H1 (cell line): ENCODE data around the gene TSEN54. TPM values are rescaled to one million over a fixed set of nuclear protein-coding genes. Genes with fewer than 3 reads are reported as not detected.

ENCODE experiments used
- CTCF ChIA-PET: fragments of 300-600 bp; sonication (Branson Sonifier 250); formaldehyde crosslinking; loops from one replicate; lab custom pipeline; 2021; ENCODE audit not compliant: partially characterized antibody; lab: Charles Lee
- POLR2A ChIA-PET: fragments of 300-600 bp; sonication (Branson Sonifier 250); formaldehyde crosslinking; loops from one replicate; lab custom pipeline; 2021; ENCODE audit warnings: inconsistent platforms; ENCODE audit not compliant: partially characterized antibody; lab: Charles Lee
- DNase-seq, 2 experiments: peaks; one replicate each; pipeline versions ENCODE4 v3.0.0 to v3.0.0-alpha.2; 2010 to 2022; ENCODE audit warnings: low spot score in 2 of 2, low read depth in 1 of 2, mixed read lengths in 1 of 2
- FAIRE-seq: peaks from 2 replicates; lab custom pipeline; 2011; peaks lifted over from hg19 to GRCh38; lab: Jason Lieb, UNC
- H2AFZ ChIP-seq: 2 replicates; pipeline ENCODE4 v1.8.1; 2012; ENCODE audit warnings: low read length, inconsistent platforms
- H2AK5ac ChIP-seq: 2 replicates; pipeline ENCODE4 v1.6.1; 2013; ENCODE audit warnings: low read depth, low read length
- H2BK120ac ChIP-seq: replicated peaks from 2 replicates; pipeline ENCODE3; 2013; ENCODE audit warnings: low read depth, low read length, inconsistent platforms
- H2BK12ac ChIP-seq: 2 replicates; pipeline ENCODE4 v1.6.1; 2013; ENCODE audit warnings: low read depth, low read length
- H2BK15ac ChIP-seq: 2 replicates; pipeline ENCODE4 v1.6.1; 2013; ENCODE audit warnings: low read length
- H2BK20ac ChIP-seq: 2 replicates; pipeline ENCODE4 v1.6.1; 2013; ENCODE audit warnings: low read length
- H2BK5ac ChIP-seq: 2 replicates; pipeline ENCODE4 v1.6.1; 2013; ENCODE audit warnings: low read depth, low read length
- H3K14ac ChIP-seq: 2 replicates; pipeline ENCODE4 v1.6.1; 2013; ENCODE audit warnings: inconsistent platforms; ENCODE audit not compliant: insufficient read length
- H3K18ac ChIP-seq: 2 replicates; pipeline ENCODE4 v1.6.1; 2013; ENCODE audit warnings: low read length; ENCODE audit errors: extremely low read depth
- H3K23ac ChIP-seq: 2 replicates; pipeline ENCODE4 v1.6.1; 2013; ENCODE audit warnings: inconsistent platforms; ENCODE audit not compliant: insufficient read length
- H3K23me2 ChIP-seq: 2 replicates; pipeline ENCODE4 v1.6.1; 2013; ENCODE audit warnings: low read depth, low read length
- H3K27ac ChIP-seq: 2 replicates; pipeline ENCODE4 v1.6.1; 2011; ENCODE audit warnings: low read depth, low read length, inconsistent platforms
- H3K27me3 ChIP-seq, 4 experiments: replicated peaks in 1 of 4; 1 replicate in 1 of 4; 2 replicates in 3 of 4; pipeline versions ENCODE4 v1.6.1 to v1.8.1; 2011 to 2013; ENCODE audit warnings: low read length in 3 of 4, mild to moderate bottlenecking in 3 of 4, inconsistent platforms in 2 of 4, mixed read lengths in 2 of 4, moderate library complexity in 1 of 4; ENCODE audit not compliant: control insufficient read depth in 3 of 4, insufficient read depth in 3 of 4; ENCODE audit errors: extremely low read depth in 1 of 4
- H3K36me3 ChIP-seq, 4 experiments: 2 replicates each; pipeline versions ENCODE4 v1.6.1 to v1.8.1; 2011 to 2013; ENCODE audit warnings: mild to moderate bottlenecking in 4 of 4, low read length in 3 of 4, moderate library complexity in 2 of 4, control low read depth in 1 of 4, inconsistent platforms in 1 of 4; ENCODE audit not compliant: insufficient read depth in 4 of 4, control insufficient read depth in 2 of 4
- H3K4ac ChIP-seq: replicated peaks from 2 replicates; pipeline ENCODE3; 2013; ENCODE audit warnings: low read length, low read depth, mixed read lengths, inconsistent platforms; ENCODE audit not compliant: insufficient read length
- H3K4me1 ChIP-seq, 4 experiments: replicated peaks in 1 of 4; 1 replicate in 1 of 4; 2 replicates in 3 of 4; pipeline versions ENCODE4 v1.6.1 to v1.8.1; 2011 to 2013; ENCODE audit warnings: low read length in 3 of 4, inconsistent platforms in 2 of 4, mixed read lengths in 1 of 4; ENCODE audit not compliant: insufficient read depth in 4 of 4, control insufficient read depth in 3 of 4
- H3K4me2 ChIP-seq, 2 experiments: 2 replicates each; pipeline versions ENCODE4 v1.6.1 to v1.8.1; 2011 to 2013; ENCODE audit warnings: low read depth in 2 of 2, low read length in 2 of 2, control low read depth in 1 of 2, inconsistent platforms in 1 of 2, mild to moderate bottlenecking in 1 of 2; ENCODE audit not compliant: insufficient read depth in 1 of 2
- H3K4me3 ChIP-seq, 4 experiments: fragments of 200-600, 300-600 bp in 1 of 4; sonication (generic), shearing (Covaris generic), sonication (Bioruptor Twin) in 1 of 4; 2 replicates each; pipeline versions ENCODE4 v1.5.1 to v1.8.1; 2011 to 2016; ENCODE audit warnings: low read length in 4 of 4, low read depth in 3 of 4, control low read depth in 2 of 4, inconsistent platforms in 2 of 4, mild to moderate bottlenecking in 2 of 4, mixed read lengths in 1 of 4, moderate library complexity in 1 of 4; ENCODE audit not compliant: insufficient read depth in 2 of 4; ENCODE audit errors: extremely low read depth in 1 of 4
- H3K56ac ChIP-seq: replicated peaks from 2 replicates; pipeline ENCODE3; 2013; ENCODE audit warnings: low read depth, mild to moderate bottlenecking, mixed read lengths, low read length, inconsistent platforms; ENCODE audit not compliant: insufficient read length
- H3K79me1 ChIP-seq: 2 replicates; pipeline ENCODE4 v1.6.1; 2013; ENCODE audit warnings: low read depth, low read length, control low read depth
- H3K79me2 ChIP-seq, 2 experiments: 2 replicates each; pipeline versions ENCODE4 v1.6.1 to v1.8.1; 2012 to 2013; ENCODE audit warnings: low read length in 2 of 2, mild to moderate bottlenecking in 2 of 2, inconsistent platforms in 1 of 2; ENCODE audit not compliant: insufficient read depth in 2 of 2, control insufficient read depth in 1 of 2
- H3K9ac ChIP-seq, 4 experiments: replicated peaks in 1 of 4; 1 replicate in 1 of 4; 2 replicates in 3 of 4; pipeline versions ENCODE4 v1.6.1 to v1.8.1; 2011 to 2013; ENCODE audit warnings: low read depth in 3 of 4, low read length in 3 of 4, control low read depth in 2 of 4, mild to moderate bottlenecking in 2 of 4, moderate library complexity in 2 of 4, inconsistent platforms in 1 of 4; ENCODE audit errors: extremely low read depth in 1 of 4
- H3K9me3 ChIP-seq, 2 experiments: 2 replicates each; pipeline versions ENCODE4 v1.6.1 to v1.8.1; 2012 to 2013; ENCODE audit warnings: mild to moderate bottlenecking in 2 of 2, moderate library complexity in 2 of 2, control low read depth in 1 of 2, inconsistent platforms in 1 of 2, low read depth in 1 of 2, low read length in 1 of 2, mixed read lengths in 1 of 2; ENCODE audit not compliant: insufficient read depth in 2 of 2
- H4K20me1 ChIP-seq, 2 experiments: replicated peaks in 1 of 2; 2 replicates each; pipeline versions ENCODE3 to v1.8.1; 2011 to 2013; ENCODE audit warnings: inconsistent platforms in 2 of 2, low read length in 2 of 2, mild to moderate bottlenecking in 1 of 2; ENCODE audit not compliant: insufficient read depth in 2 of 2, control insufficient read depth in 1 of 2
- H4K5ac ChIP-seq: 2 replicates; pipeline ENCODE4 v1.6.1; 2013; ENCODE audit warnings: low read length, low read depth, mixed read lengths, inconsistent platforms; ENCODE audit not compliant: insufficient read length
- H4K8ac ChIP-seq: 2 replicates; pipeline ENCODE4 v1.8.0; 2013; ENCODE audit warnings: mild to moderate bottlenecking, moderate library complexity, low read length, inconsistent platforms; ENCODE audit not compliant: insufficient read depth; ENCODE audit errors: extremely low read depth
- H4K91ac ChIP-seq: replicated peaks from 2 replicates; pipeline ENCODE3; 2013; ENCODE audit warnings: low read length, mixed read lengths, inconsistent platforms; ENCODE audit not compliant: insufficient read length
- BCL11A ChIP-seq, 2 experiments: IDR thresholded peaks; one replicate each; pipeline ENCODE4 v1.6.1; 2011; ENCODE audit warnings: low read depth in 2 of 2, low read length in 2 of 2, mild to moderate bottlenecking in 2 of 2
- BRCA1 ChIP-seq: IDR thresholded peaks from 2 replicates; pipeline ENCODE4 v1.6.1; 2012; ENCODE audit warnings: low read depth, low read length, improper control_type of control experiment
- NANOG ChIP-seq: IDR thresholded peaks from 2 replicates; pipeline ENCODE4 v1.6.1; 2011; ENCODE audit warnings: low read length, low read depth, mild to moderate bottlenecking, inconsistent platforms; ENCODE audit not compliant: insufficient read depth, poor library complexity, severe bottlenecking
- POLR2AphosphoS5 ChIP-seq: IDR thresholded peaks from 2 replicates; pipeline ENCODE4 v1.6.1; 2011; ENCODE audit warnings: low read depth, low read length
- RFX5 ChIP-seq: IDR thresholded peaks from 2 replicates; pipeline ENCODE4 v1.6.1; 2011; ENCODE audit warnings: low read depth, low read length, improper control_type of control experiment, borderline replicate concordance
- SIN3A ChIP-seq, 2 experiments: IDR thresholded peaks in 1 of 2; conservative IDR thresholded peaks in 1 of 2; 2 replicates each; pipeline ENCODE4 v1.6.1; 2011 to 2012; ENCODE audit warnings: low read length in 2 of 2, improper control_type of control experiment in 1 of 2, low read depth in 1 of 2, mild to moderate bottlenecking in 1 of 2
- SIX5 ChIP-seq: IDR thresholded peaks from 2 replicates; pipeline ENCODE4 v1.6.1; 2011; ENCODE audit warnings: mild to moderate bottlenecking, low read depth, low read length
- SP4 ChIP-seq: IDR thresholded peaks from 2 replicates; pipeline ENCODE4 v1.6.1; 2012; ENCODE audit warnings: low read length, inconsistent platforms
- WGBS, 2 experiments: shearing (Covaris generic) in 1 of 2; methylation state at CpG; one replicate each; pipeline versions ENCODE4 v1.1.6 to v1.1.7; 2013 to 2015; ENCODE audit warnings: low lambda C conversion rate in 2 of 2, mixed read lengths in 2 of 2, inconsistent platforms in 1 of 2, low coverage in 1 of 2, missing lambda C conversion rate in 1 of 2; ENCODE audit not compliant: insufficient replicate concordance in 2 of 2, insufficient coverage in 1 of 2, insufficient read length in 1 of 2; ENCODE audit errors: extremely low coverage in 1 of 2, missing lambda C conversion rate in 1 of 2; 5-methylcytosine and 5-hydroxymethylcytosine counted together
- polyA plus RNA-seq, 7 experiments: library from polyadenylated mRNA; depleted of rRNA in 3 of 7; stranded (reverse) in 5 of 7; unstranded in 2 of 7; fragments of >200 nt in 5 of 7; fragments of 200-250 nt in 2 of 7; gene quantifications; 1 replicate in 5 of 7; 2 replicates in 1 of 7; 4 replicates in 1 of 7; pipeline versions ENCODE4 v1.2.1 to v1.2.3, GENCODE V29; 2011 to 2013; ENCODE audit warnings: missing spikeins in 2 of 7, mixed read lengths in 2 of 7
- total RNA-seq: library from RNA; stranded (reverse); fragmentation: NEBNext Ultra II Directional; extraction: Animal tissue kit (Norgen Biotek cat#: 25700); gene quantifications from 2 replicates; pipeline ENCODE4 v1.2.1, GENCODE V29; 2021
- TF ChIP-seq, protein P1 (sequence below): IDR thresholded peaks from 2 replicates; pipeline ENCODE4 v1.6.1; 2011; ENCODE audit warnings: low read depth, mild to moderate bottlenecking, low read length; ENCODE audit not compliant: insufficient read depth
- TF ChIP-seq, protein P2 (sequence below), 3 experiments: IDR thresholded peaks; 1 replicate in 2 of 3; 2 replicates in 1 of 3; pipeline versions ENCODE4 v1.5.1 to v1.6.1; 2011; ENCODE audit warnings: low read length in 3 of 3, mild to moderate bottlenecking in 3 of 3, inconsistent platforms in 2 of 3, low read depth in 1 of 3, moderate library complexity in 1 of 3; ENCODE audit not compliant: insufficient read depth in 1 of 3; ENCODE audit errors: control extremely low read depth in 1 of 3

The TSEN54 gene
- total and polyA plus RNA-seq, 2 of the 8 experiments (the other 6 are each of a cell fraction or from before 2014, with no cell fraction given) = 43.6 to 60.3 TPM

DNA sequence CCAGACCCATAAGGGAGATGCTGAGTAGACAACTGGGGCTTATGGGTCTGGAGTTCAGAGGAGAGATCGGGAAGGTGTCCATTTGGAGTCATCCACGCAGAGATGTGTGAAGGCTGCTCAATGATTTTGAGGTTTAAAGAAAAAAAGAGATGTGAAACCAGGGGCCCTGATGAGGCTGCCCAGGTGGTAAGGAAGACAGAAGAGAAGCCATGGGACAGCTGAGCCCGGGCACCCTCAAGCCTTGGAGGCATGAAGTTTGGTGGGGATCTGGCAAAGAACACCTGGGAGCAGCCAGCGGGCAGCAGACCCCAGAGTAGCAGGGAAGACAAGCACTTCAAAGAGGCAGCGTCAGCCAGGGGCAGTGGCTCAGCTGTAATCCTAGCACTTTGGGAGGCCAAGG is 50.5 kb downstream of the TSEN54 start:
- Histone ChIP-seq H2BK20ac (no peak overlapping the region), H4K8ac (no peak overlapping the region), H3K23me2 (no peaks in the 10 kb centered on the region), H3K27me3 (no peaks in the 10 kb centered on the region), H3K9me3 (no peaks in the 10 kb centered on the region), H3K27ac (no peak overlapping the region), H3K4me3 (no peak overlapping the region), H2AK5ac (no peak overlapping the region), H3K4me1 (no peaks in the 10 kb centered on the region), H3K23ac (no peak overlapping the region), H3K56ac (no peak overlapping the region), H3K18ac (no peak overlapping the region), H4K5ac (no peak overlapping the region), H2BK120ac (no peak overlapping the region), H3K4ac (no peak overlapping the region), H3K9ac (no peak overlapping the region), H3K79me2 (no peaks in the 10 kb centered on the region), H2AFZ (no peak overlapping the region), H3K14ac (no peak overlapping the region), H4K91ac (no peak overlapping the region), H2BK5ac (no peak overlapping the region; the same call in 1 of the 2 replicates), H4K20me1 (peaks cover 1 to 2% of the 10 kb centered on the region in 2 experiments), H2BK15ac (no peak overlapping the region), H3K79me1 (no peaks in the 10 kb centered on the region), H3K4me2 (no peak overlapping the region), H3K36me3 (peaks cover 3 to 18% (median 14%) of the 10 kb centered on the region in 4 experiments), H2BK12ac (no peak overlapping the region)
- WGBS, 2 experiments = 94% methylated on average over 4 of the region's 5 CpGs; no CpG with 5 or more reads in 1 of the 2 experiments
- FAIRE-seq (no peak), DNase-seq (no peak)
- POLR2A ChIA-PET = interaction anchor here (1.1 kb wide), 1 partner anchor 16 kb away, joined by 3 read pairs; no protein-coding TSS in a partner anchor
- CTCF ChIA-PET = no interaction called here
- TF ChIP-seq BRCA1 (no peak), POLR2AphosphoS5 (no peak), SIN3A (conservative IDR thresholded peaks at IDR 0.05 in 1 of 2, IDR thresholded peaks at IDR 0.05 in 1 of 2; ENCODE audit: low read depth in 1 of 2, low read length in 2 of 2) (no peak), BCL11A (IDR thresholded peaks at IDR 0.05; ENCODE audit: low read depth in 2 of 2, low read length in 2 of 2) (no peak), SP4 (no peak), NANOG (no peak), SIX5 (no peak), RFX5 (no peak)
- TF ChIP-seq, protein P1, sequence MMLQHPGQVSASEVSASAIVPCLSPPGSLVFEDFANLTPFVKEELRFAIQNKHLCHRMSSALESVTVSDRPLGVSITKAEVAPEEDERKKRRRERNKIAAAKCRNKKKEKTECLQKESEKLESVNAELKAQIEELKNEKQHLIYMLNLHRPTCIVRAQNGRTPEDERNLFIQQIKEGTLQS = no peak
- TF ChIP-seq, protein P2, sequence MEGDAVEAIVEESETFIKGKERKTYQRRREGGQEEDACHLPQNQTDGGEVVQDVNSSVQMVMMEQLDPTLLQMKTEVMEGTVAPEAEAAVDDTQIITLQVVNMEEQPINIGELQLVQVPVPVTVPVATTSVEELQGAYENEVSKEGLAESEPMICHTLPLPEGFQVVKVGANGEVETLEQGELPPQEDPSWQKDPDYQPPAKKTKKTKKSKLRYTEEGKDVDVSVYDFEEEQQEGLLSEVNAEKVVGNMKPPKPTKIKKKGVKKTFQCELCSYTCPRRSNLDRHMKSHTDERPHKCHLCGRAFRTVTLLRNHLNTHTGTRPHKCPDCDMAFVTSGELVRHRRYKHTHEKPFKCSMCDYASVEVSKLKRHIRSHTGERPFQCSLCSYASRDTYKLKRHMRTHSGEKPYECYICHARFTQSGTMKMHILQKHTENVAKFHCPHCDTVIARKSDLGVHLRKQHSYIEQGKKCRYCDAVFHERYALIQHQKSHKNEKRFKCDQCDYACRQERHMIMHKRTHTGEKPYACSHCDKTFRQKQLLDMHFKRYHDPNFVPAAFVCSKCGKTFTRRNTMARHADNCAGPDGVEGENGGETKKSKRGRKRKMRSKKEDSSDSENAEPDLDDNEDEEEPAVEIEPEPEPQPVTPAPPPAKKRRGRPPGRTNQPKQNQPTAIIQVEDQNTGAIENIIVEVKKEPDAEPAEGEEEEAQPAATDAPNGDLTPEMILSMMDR (IDR thresholded peaks at IDR 0.05; ENCODE audit: control extremely low read depth in 1 of 3, insufficient read depth in 1 of 3, low read depth in 1 of 3, low read length in 3 of 3) = no peak
